Uterus (tissue), 2 donors: ENCODE data around the gene CTDSPL.
"Not testable (repeated sequence)": the region's sequence is repeated elsewhere in the genome, so short reads cannot be mapped to it uniquely, and the experiment has no call there.

Experiments used
- CTCF ChIP-seq, 4 experiments: fragments of 200-600 bp in 2 of 4; fragments of 450-650 bp in 2 of 4; sonication (generic) in 2 of 4; IDR thresholded peaks; one replicate each; pipeline ENCODE4 v1.5.1; 2016 to 2019; ENCODE audit warnings: antibody characterized with exemption in 4 of 4, mild to moderate bottlenecking in 2 of 4, moderate library complexity in 1 of 4
- POLR2A ChIP-seq, 2 donors: fragments of 450-650 bp; IDR thresholded peaks; one replicate each; pipeline ENCODE4 v1.6.1; 2016; ENCODE audit warnings: antibody characterized with exemption in 2 of 2, mild to moderate bottlenecking in 1 of 2, moderate library complexity in 1 of 2

GRCh38 chr3:37972056-37972455 lies 110.4 kb downstream of the CTDSPL start:
- not testable (repeated sequence) for TF ChIP-seq POLR2A, CTCF (IDR thresholded peaks at IDR 0.05)
